Vagina (tissue), 2 donors: ENCODE measurements around the gene CHD5. TPM values are rescaled to one million over a fixed set of nuclear protein-coding genes. Genes with fewer than 3 reads are reported as not detected.

ENCODE experiments used
- DNase-seq, 2 donors: peaks; one replicate each; pipeline ENCODE4 v3.0.0-alpha.2; 2017; ENCODE audit errors: extremely low spot score in 2 of 2
- H3K27ac ChIP-seq: fragments of 200-600 bp; sonication (generic); one replicate; pipeline ENCODE4 v1.5.1; 2019
- H3K27me3 ChIP-seq: fragments of 200-600 bp; sonication (generic); one replicate; pipeline ENCODE4 v1.5.1; 2019
- H3K36me3 ChIP-seq, 2 donors: fragments of 200-600 bp; sonication (generic); one replicate each; pipeline ENCODE4 v1.5.1; 2017 to 2019
- H3K4me1 ChIP-seq: fragments of 200-600 bp; sonication (generic); one replicate; pipeline ENCODE4 v1.5.1; 2019
- H3K4me3 ChIP-seq, 2 donors: fragments of 200-600 bp; sonication (generic); 1 replicate in 1 of 2; 2 replicates in 1 of 2; pipeline ENCODE4 v1.5.1; 2016 to 2019
- H3K9me3 ChIP-seq: fragments of 200-600 bp; sonication (generic); one replicate; pipeline ENCODE4 v1.5.1; 2019
- CTCF ChIP-seq, 3 experiments: fragments of 450-650 bp in 2 of 3; fragments of 200-600 bp in 1 of 3; sonication (generic) in 1 of 3; IDR thresholded peaks; one replicate each; pipeline ENCODE4 v1.5.1; 2017 to 2019; ENCODE audit warnings: antibody characterized with exemption in 3 of 3, mild to moderate bottlenecking in 2 of 3, moderate library complexity in 2 of 3
- POLR2A ChIP-seq, 2 donors: fragments of 450-650 bp; IDR thresholded peaks; one replicate each; pipeline ENCODE4 v1.6.1; 2017; ENCODE audit warnings: antibody characterized with exemption in 2 of 2, mild to moderate bottlenecking in 2 of 2, moderate library complexity in 2 of 2
- POLR2AphosphoS5 ChIP-seq, 2 donors: sonication (generic); formaldehyde crosslinking; IDR thresholded peaks; one replicate each; pipeline ENCODE4 v1.9.0; 2017; ENCODE audit warnings: antibody characterized with exemption in 2 of 2, mild to moderate bottlenecking in 2 of 2, low read depth in 1 of 2; ENCODE audit not compliant: insufficient read depth in 1 of 2
- intact Hi-C: fragments of 100-400 bp; cut with DNase I; formaldehyde crosslinking; loops from one replicate; pipeline ENCODE4 v1.15.1; 2023
- total RNA-seq: library from RNA; depleted of rRNA; stranded (reverse); fragments of >200 nt; gene quantifications from one replicate; pipeline ENCODE4 v1.2.3, GENCODE V29; 2016

The CHD5 gene
- total RNA-seq, 1 donor from 2014 or later, result 2.0 TPM

DNA sequence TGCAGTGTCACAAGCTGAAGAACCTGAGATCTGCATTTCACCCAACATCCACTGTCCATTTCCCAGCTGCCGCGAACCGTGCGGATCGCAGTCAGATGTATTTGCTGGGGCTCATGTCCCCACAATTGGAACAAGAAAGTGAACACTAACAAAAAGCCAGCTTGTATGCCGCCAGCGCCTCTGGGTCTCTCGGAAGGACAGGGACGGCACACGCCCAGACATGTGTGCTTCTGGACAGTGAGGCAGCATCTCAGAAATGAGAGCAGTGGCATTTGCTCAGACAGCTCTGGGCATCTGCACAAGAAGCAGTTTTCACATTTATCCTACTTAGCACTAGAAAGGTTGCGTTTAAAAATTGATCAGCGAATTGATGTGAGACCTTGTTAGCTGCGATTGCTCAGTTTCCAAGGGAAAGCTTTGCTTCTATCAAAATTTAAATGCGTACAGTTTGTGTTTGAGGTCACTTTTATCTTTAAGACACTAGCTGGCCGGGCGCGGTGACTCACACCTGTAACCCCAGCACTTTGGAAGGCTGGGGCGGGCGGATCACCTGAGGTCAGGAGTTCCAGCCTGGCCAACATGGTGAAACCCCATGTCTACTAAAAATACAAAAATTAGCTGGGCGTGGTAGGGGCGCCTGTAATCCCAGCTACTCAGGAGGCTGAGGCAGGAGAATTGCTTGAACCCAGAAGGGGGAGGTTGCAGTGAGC is 105.8 kb downstream of the CHD5 start:
- no peak for DNase-seq
- no peaks in the 10 kb centered on the region for H3K9me3 ChIP-seq
- TF ChIP-seq POLR2AphosphoS5 (IDR thresholded peaks at IDR 0.05; ENCODE audit: insufficient read depth in 1 of 2, low read depth in 1 of 2), result no peak
- no peak for TF ChIP-seq POLR2A (IDR thresholded peaks at IDR 0.05)
- TF ChIP-seq CTCF (IDR thresholded peaks at IDR 0.05), result no peak
- no peak overlapping the region for H3K27ac ChIP-seq
- no peaks in the 10 kb centered on the region for H3K27me3 ChIP-seq
- intact Hi-C loops, result no loop called here
- no peaks in the 10 kb centered on the region for H3K4me1 ChIP-seq
- H3K4me3 ChIP-seq, result no peak overlapping the region
- H3K36me3 ChIP-seq, result no peaks in the 10 kb centered on the region

- TF ChIP-seq CTCF (IDR thresholded peaks at IDR 0.05) (no peak), POLR2AphosphoS5 (IDR thresholded peaks at IDR 0.05; ENCODE audit: insufficient read depth in 1 of 2, low read depth in 1 of 2) (no peak), POLR2A (IDR thresholded peaks at IDR 0.05) (no peak)
- no peaks in the 10 kb centered on the region for H3K4me1 ChIP-seq
- intact Hi-C loops, result no loop called here
- no peaks in the 10 kb centered on the region for H3K36me3 ChIP-seq
- no peaks in the 10 kb centered on the region for H3K9me3 ChIP-seq
- H3K27me3 ChIP-seq, result no peaks in the 10 kb centered on the region
- no peak for DNase-seq
- no peak overlapping the region for H3K27ac ChIP-seq
- H3K4me3 ChIP-seq, result no peak overlapping the region
These were observed 106.6 kb downstream of the CHD5 start for GRCh38 chr1:6073480-6074053.

DNA sequence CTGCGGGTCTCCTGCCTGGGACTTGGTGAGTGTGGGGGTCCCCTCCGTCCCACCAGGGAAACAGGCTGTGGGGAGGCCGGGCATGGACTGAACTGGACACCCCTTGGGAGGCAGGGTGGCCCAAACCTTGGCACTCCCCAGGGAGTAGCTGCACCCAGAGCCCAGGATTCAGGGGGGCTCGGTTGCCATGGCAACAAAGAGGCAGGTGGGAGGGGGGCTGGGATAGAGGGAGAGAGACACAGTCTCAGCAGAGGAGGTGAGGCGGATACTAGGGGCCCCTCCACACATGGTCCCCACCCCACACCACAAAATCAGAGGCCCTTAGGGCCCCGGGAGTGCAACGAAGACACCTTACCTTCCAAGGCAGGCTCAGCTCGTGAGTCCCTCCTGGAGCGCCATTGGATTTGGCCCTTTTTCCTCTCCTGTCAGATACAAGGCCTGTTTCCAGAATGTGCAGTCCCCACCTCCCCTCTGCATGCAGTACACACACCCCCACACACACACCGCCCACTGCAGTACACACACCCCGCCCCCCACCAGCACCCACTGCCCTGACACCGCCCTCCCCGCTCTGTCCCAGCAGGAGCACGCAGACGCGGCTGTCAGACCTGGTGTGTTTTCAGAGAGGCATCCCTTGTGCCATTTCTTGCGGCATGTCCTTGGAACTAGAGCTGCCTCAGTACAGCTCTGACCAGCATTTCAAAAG is 107.2 kb downstream of the CHD5 start:
- no peak for TF ChIP-seq CTCF (IDR thresholded peaks at IDR 0.05)
- no peak for TF ChIP-seq POLR2AphosphoS5 (IDR thresholded peaks at IDR 0.05; ENCODE audit: insufficient read depth in 1 of 2, low read depth in 1 of 2)
- no peak for TF ChIP-seq POLR2A (IDR thresholded peaks at IDR 0.05)
- intact Hi-C loops, result no loop called here

GRCh38 chr1:6071219-6071618 is 108.9 kb downstream of the CHD5 start:
- intact Hi-C loops, result no loop called here
- no peak for DNase-seq
- H3K27ac ChIP-seq, result no peak overlapping the region
- H3K9me3 ChIP-seq, result no peaks in the 10 kb centered on the region
- H3K36me3 ChIP-seq, result no peaks in the 10 kb centered on the region
- no peaks in the 10 kb centered on the region for H3K4me1 ChIP-seq
- TF ChIP-seq CTCF (IDR thresholded peaks at IDR 0.05) (no peak), POLR2A (IDR thresholded peaks at IDR 0.05) (no peak), POLR2AphosphoS5 (IDR thresholded peaks at IDR 0.05; ENCODE audit: insufficient read depth in 1 of 2, low read depth in 1 of 2) (no peak)
- no peaks in the 10 kb centered on the region for H3K27me3 ChIP-seq
- H3K4me3 ChIP-seq, result no peak overlapping the region

More for the DNA sequence above, 107.2 kb downstream of the CHD5 start:
- Histone ChIP-seq H3K4me3 (no peak overlapping the region), H3K9me3 (no peaks in the 10 kb centered on the region), H3K27me3 (no peaks in the 10 kb centered on the region), H3K27ac (no peak overlapping the region), H3K36me3 (no peaks in the 10 kb centered on the region), H3K4me1 (no peaks in the 10 kb centered on the region)
- no peak for DNase-seq
